ENCODE data around the gene CLEC1B.

GRCh38 chr12:9999016-9999415, at the start of gene CLEC1B:
- no peak for TF ChIP-seq CTCF (IDR thresholded peaks at IDR 0.05)
- TF ChIP-seq POLR2AphosphoS5 (IDR thresholded peaks at IDR 0.05; ENCODE audit: insufficient read depth in 1 of 2, low read depth in 1 of 2), result no peak
